ENCODE measurements around the gene PTPRJ.
A peak's percentile ranks its signal among the peaks of the same experiment; 100 is the strongest.

PTPRJ gene

GRCh38 chr11:48078689-48079088, 98.3 kb downstream of the PTPRJ start:
- Histone ChIP-seq H3K9me3 (ENCODE audit: severe bottlenecking) (no peaks in the 10 kb centered on the region), H3K4me3 (ENCODE audit: severe bottlenecking) (no peak overlapping the region), H3K36me3 (ENCODE audit: low read depth) (no peaks in the 10 kb centered on the region), H3K27ac (ENCODE audit: poor library complexity, severe bottlenecking) (no peak overlapping the region), H3K4me1 (ENCODE audit: insufficient read depth, poor library complexity, severe bottlenecking) (no peaks in the 10 kb centered on the region), H3K27me3 (ENCODE audit: insufficient read depth, poor library complexity, severe bottlenecking) (no peaks in the 10 kb centered on the region)
- no peak for DNase-seq (ENCODE audit: low spot score)
- no peak for ATAC-seq (ENCODE audit: low read depth)
- no peak for TF ChIP-seq CTCF (IDR thresholded peaks at IDR 0.05; ENCODE audit: poor library complexity, severe bottlenecking)

GRCh38 chr11:48079596-48079995, 99.2 kb downstream of the PTPRJ start:
- no peak overlapping the region for H3K4me3 ChIP-seq (ENCODE audit: severe bottlenecking)
- DNase-seq (ENCODE audit: low spot score) (no peak), ATAC-seq (ENCODE audit: low read depth) (no peak)
- H3K27ac ChIP-seq (ENCODE audit: poor library complexity, severe bottlenecking): no peak overlapping the region
- no peak for TF ChIP-seq CTCF (IDR thresholded peaks at IDR 0.05; ENCODE audit: poor library complexity, severe bottlenecking)
- H3K27me3 ChIP-seq (ENCODE audit: insufficient read depth, poor library complexity, severe bottlenecking): no peaks in the 10 kb centered on the region
- no peaks in the 10 kb centered on the region for H3K4me1 ChIP-seq (ENCODE audit: insufficient read depth, poor library complexity, severe bottlenecking)
- H3K36me3 ChIP-seq (ENCODE audit: low read depth): no peaks in the 10 kb centered on the region
- H3K9me3 ChIP-seq (ENCODE audit: severe bottlenecking): no peaks in the 10 kb centered on the region

- ATAC-seq (ENCODE audit: low read depth) (no peak), DNase-seq (ENCODE audit: low spot score) (no peak)
- H3K4me3 ChIP-seq (ENCODE audit: severe bottlenecking): no peak overlapping the region
- no peaks in the 10 kb centered on the region for H3K27me3 ChIP-seq (ENCODE audit: insufficient read depth, poor library complexity, severe bottlenecking)
- H3K4me1 ChIP-seq (ENCODE audit: insufficient read depth, poor library complexity, severe bottlenecking): no peaks in the 10 kb centered on the region
- H3K9me3 ChIP-seq (ENCODE audit: severe bottlenecking): no peaks in the 10 kb centered on the region
- H3K36me3 ChIP-seq (ENCODE audit: low read depth): no peaks in the 10 kb centered on the region
- TF ChIP-seq CTCF (IDR thresholded peaks at IDR 0.05; ENCODE audit: poor library complexity, severe bottlenecking): no peak
- H3K27ac ChIP-seq (ENCODE audit: poor library complexity, severe bottlenecking): no peak overlapping the region
Measured at GRCh38 chr11:48080301-48080861, 100.0 kb downstream of the PTPRJ start.

GRCh38 chr11:48081151-48082010, 101.0 kb downstream of the PTPRJ start:
- Histone ChIP-seq H3K27me3 (ENCODE audit: insufficient read depth, poor library complexity, severe bottlenecking) (no peaks in the 10 kb centered on the region), H3K27ac (ENCODE audit: poor library complexity, severe bottlenecking) (no peak overlapping the region), H3K36me3 (ENCODE audit: low read depth) (no peaks in the 10 kb centered on the region), H3K4me3 (ENCODE audit: severe bottlenecking) (no peak overlapping the region), H3K4me1 (ENCODE audit: insufficient read depth, poor library complexity, severe bottlenecking) (no peaks in the 10 kb centered on the region), H3K9me3 (ENCODE audit: severe bottlenecking) (no peaks in the 10 kb centered on the region)
- peak; percentile 75 for ATAC-seq (ENCODE audit: low read depth)
- no peak for TF ChIP-seq CTCF (IDR thresholded peaks at IDR 0.05; ENCODE audit: poor library complexity, severe bottlenecking)
- DNase-seq (ENCODE audit: low spot score): no peak

- no peak overlapping the region for H3K27ac ChIP-seq (ENCODE audit: poor library complexity, severe bottlenecking)
- H3K4me1 ChIP-seq (ENCODE audit: insufficient read depth, poor library complexity, severe bottlenecking): no peaks in the 10 kb centered on the region
- no peaks in the 10 kb centered on the region for H3K9me3 ChIP-seq (ENCODE audit: severe bottlenecking)
- TF ChIP-seq CTCF (IDR thresholded peaks at IDR 0.05; ENCODE audit: poor library complexity, severe bottlenecking): no peak
- no peaks in the 10 kb centered on the region for H3K36me3 ChIP-seq (ENCODE audit: low read depth)
- no peaks in the 10 kb centered on the region for H3K27me3 ChIP-seq (ENCODE audit: insufficient read depth, poor library complexity, severe bottlenecking)
- DNase-seq (ENCODE audit: low spot score) (no peak), ATAC-seq (ENCODE audit: low read depth) (no peak)
- H3K4me3 ChIP-seq (ENCODE audit: severe bottlenecking): no peak overlapping the region
Measured at GRCh38 chr11:48082771-48083170, 102.4 kb downstream of the PTPRJ start.
